Thyroid gland (tissue), 4 donors: ENCODE measurements around the gene RTN1. TPM values are rescaled to one million over a fixed set of nuclear protein-coding genes. Genes with fewer than 3 reads are reported as not detected.

ENCODE experiments used
- DNase-seq, 2 donors: peaks; one replicate each; pipeline ENCODE4 v3.0.0-alpha.2; 2019
- H3K27ac ChIP-seq, 3 donors: fragments of 200-600 bp; sonication (generic); 1 replicate in 2 of 3; 2 replicates in 1 of 3; pipeline ENCODE4 v1.5.1; 2016 to 2019; ENCODE audit warnings: mild to moderate bottlenecking in 1 of 3, moderate library complexity in 1 of 3
- H3K27me3 ChIP-seq: fragments of 200-600 bp; sonication (generic); one replicate; pipeline ENCODE4 v1.5.1; 2019
- H3K36me3 ChIP-seq, 2 donors: fragments of 200-600 bp; sonication (generic); one replicate each; pipeline ENCODE4 v1.5.1; 2016 to 2019
- H3K4me1 ChIP-seq, 2 donors: fragments of 200-600 bp; sonication (generic); one replicate each; pipeline ENCODE4 v1.5.1; 2017 to 2019
- H3K4me3 ChIP-seq, 3 donors: fragments of 200-600 bp; sonication (generic); replicated peaks in 1 of 3; 1 replicate in 2 of 3; 2 replicates in 1 of 3; pipeline ENCODE4 v1.5.1; 2016; ENCODE audit warnings: mild to moderate bottlenecking in 1 of 3
- H3K9me3 ChIP-seq: fragments of 200-600 bp; sonication (generic); one replicate; pipeline ENCODE4 v1.5.1; 2017
- CTCF ChIP-seq, 6 experiments: fragments of 200-600 bp in 3 of 6; fragments of 450-650 bp in 3 of 6; sonication (generic) in 3 of 6; IDR thresholded peaks; one replicate each; pipeline ENCODE4 v1.5.1; 2016 to 2019; ENCODE audit warnings: antibody characterized with exemption in 6 of 6, mild to moderate bottlenecking in 2 of 6, inconsistent platforms in 1 of 6, moderate library complexity in 1 of 6
- POLR2A ChIP-seq, 2 donors: fragments of 450-650 bp; IDR thresholded peaks; one replicate each; pipeline ENCODE4 v1.6.1; 2017; ENCODE audit warnings: antibody characterized with exemption in 2 of 2, mild to moderate bottlenecking in 2 of 2, moderate library complexity in 1 of 2
- WGBS, 2 donors: methylation state at CpG; one replicate each; pipeline ENCODE4 v1.1.5; 2017; 5-methylcytosine and 5-hydroxymethylcytosine counted together
- intact Hi-C: fragments of 100-400 bp; cut with DNase I; formaldehyde crosslinking; loops from one replicate; pipeline ENCODE4 v1.15.1; 2023
- total RNA-seq, 4 donors: library from RNA; depleted of rRNA; stranded (reverse); fragments of >200 nt; gene quantifications; one replicate each; pipeline ENCODE4 v1.2.3, GENCODE V29; 2016

The RTN1 gene
- total RNA-seq, 4 donors from 2014 or later = 3.8 to 20.8 (median 9.6) TPM

GRCh38 chr14:59811073-59811472, 59.5 kb downstream of the RTN1 start:
- DNase-seq = no peak
- intact Hi-C loops = no loop called here
- Histone ChIP-seq H3K9me3 (no peaks in the 10 kb centered on the region), H3K27ac (no peak overlapping the region), H3K27me3 (no peaks in the 10 kb centered on the region), H3K36me3 (no peaks in the 10 kb centered on the region), H3K4me1 (no peaks in the 10 kb centered on the region), H3K4me3 (no peak overlapping the region)
- TF ChIP-seq POLR2A (IDR thresholded peaks at IDR 0.05) = no peak
- TF ChIP-seq CTCF (IDR thresholded peaks at IDR 0.05) = no peak

- WGBS, 2 donors = 65 to 85% methylated on average over 7 of the region's 7 CpGs
- DNase-seq = no peak
- intact Hi-C loops = no loop called here
These were observed 67.5 kb downstream of the RTN1 start for GRCh38 chr14:59803052-59803540.

GRCh38 chr14:59788176-59788575, 82.4 kb downstream of the RTN1 start:
- H3K9me3 ChIP-seq = no peaks in the 10 kb centered on the region
- DNase-seq = no peak
- H3K36me3 ChIP-seq = no peaks in the 10 kb centered on the region
- no peak overlapping the region for H3K4me3 ChIP-seq
- H3K4me1 ChIP-seq = no peaks in the 10 kb centered on the region
- H3K27ac ChIP-seq = no peak overlapping the region
- intact Hi-C loops = no loop called here
- H3K27me3 ChIP-seq = no peaks in the 10 kb centered on the region
- no peak for TF ChIP-seq POLR2A (IDR thresholded peaks at IDR 0.05)
- TF ChIP-seq CTCF (IDR thresholded peaks at IDR 0.05) = no peak
- WGBS, 2 donors = 49% methylated on average over 2 of the region's 2 CpGs

More at GRCh38 chr14:59803052-59803540, 67.5 kb downstream of the RTN1 start:
- no peaks in the 10 kb centered on the region for H3K36me3 ChIP-seq
- no peaks in the 10 kb centered on the region for H3K9me3 ChIP-seq
- no peak overlapping the region for H3K27ac ChIP-seq
- TF ChIP-seq CTCF (IDR thresholded peaks at IDR 0.05) (no peak), POLR2A (IDR thresholded peaks at IDR 0.05) (no peak)
- H3K4me3 ChIP-seq = no peak overlapping the region
- no peaks in the 10 kb centered on the region for H3K27me3 ChIP-seq
- no peaks in the 10 kb centered on the region for H3K4me1 ChIP-seq

- intact Hi-C loops = no loop called here
- 53 to 62% methylated on average over 2 of the region's 2 CpGs for whole genome bisulfite sequencing, 2 donors
- Histone ChIP-seq H3K4me1 (no peaks in the 10 kb centered on the region), H3K36me3 (no peaks in the 10 kb centered on the region), H3K4me3 (no peak overlapping the region), H3K27me3 (no peaks in the 10 kb centered on the region), H3K9me3 (no peaks in the 10 kb centered on the region), H3K27ac (no peak overlapping the region)
- TF ChIP-seq CTCF (IDR thresholded peaks at IDR 0.05) = no peak
- TF ChIP-seq POLR2A (IDR thresholded peaks at IDR 0.05) = no peak
- DNase-seq = no peak
These were observed 83.4 kb downstream of the RTN1 start for GRCh38 chr14:59787045-59787674.

GRCh38 chr14:59785629-59786028, 84.9 kb downstream of the RTN1 start:
- Histone ChIP-seq H3K9me3 (no peaks in the 10 kb centered on the region), H3K27me3 (no peaks in the 10 kb centered on the region), H3K4me3 (no peak overlapping the region), H3K4me1 (no peaks in the 10 kb centered on the region), H3K36me3 (no peaks in the 10 kb centered on the region), H3K27ac (no peak overlapping the region)
- intact Hi-C loops = no loop called here
- TF ChIP-seq CTCF (IDR thresholded peaks at IDR 0.05) (no peak), POLR2A (IDR thresholded peaks at IDR 0.05) (no peak)
- DNase-seq = no peak
